ENCODE results near the gene KIAA2012.

Gene KIAA2012

GRCh38 chr2:202201220-202202160 lies 128.4 kb downstream of the KIAA2012 start:
- TF ChIP-seq SPI1 (IDR thresholded peaks at IDR 0.05; ENCODE audit: borderline replicate concordance, low read depth) (no peak), CTCF (IDR thresholded peaks at IDR 0.05; ENCODE audit: insufficient read depth, low read length) (no peak)
- H3K27ac ChIP-seq (replicated peaks), result no peak overlapping the region
- H3K4me3 ChIP-seq (replicated peaks; ENCODE audit: insufficient read depth, low read length), result no peak overlapping the region
- peak in 1 of 2 experiments; percentile 39 for DNase-seq (ENCODE audit: low read depth in 1 of 2, low spot score in 1 of 2)
- H3K27me3 ChIP-seq (ENCODE audit: insufficient read depth, poor library complexity, severe bottlenecking), result no peaks in the 10 kb centered on the region

- DNase-seq (ENCODE audit: low read depth in 1 of 2, low spot score in 1 of 2), result no peak
- Histone ChIP-seq H3K4me3 (replicated peaks; ENCODE audit: insufficient read depth, low read length) (no peak overlapping the region), H3K27me3 (ENCODE audit: insufficient read depth, poor library complexity, severe bottlenecking) (no peaks in the 10 kb centered on the region), H3K27ac (replicated peaks) (no peak overlapping the region)
- TF ChIP-seq GABPA (IDR thresholded peaks at IDR 0.05; ENCODE audit: low read depth) (no peak), POLR2AphosphoS5 (IDR thresholded peaks at IDR 0.05; ENCODE audit: low read depth) (no peak), SPI1 (IDR thresholded peaks at IDR 0.05; ENCODE audit: borderline replicate concordance, low read depth) (no peak), REST (IDR thresholded peaks at IDR 0.05; ENCODE audit: insufficient replicate concordance, low read depth) (no peak), CTCF (IDR thresholded peaks at IDR 0.05; ENCODE audit: insufficient read depth, low read length) (no peak)
These were observed 130.3 kb downstream of the KIAA2012 start for GRCh38 chr2:202203348-202203747.

GRCh38 chr2:202204855-202205254 lies 131.8 kb downstream of the KIAA2012 start:
- no peak for DNase-seq (ENCODE audit: low read depth in 1 of 2, low spot score in 1 of 2)
- Histone ChIP-seq H3K4me3 (replicated peaks; ENCODE audit: insufficient read depth, low read length) (no peak overlapping the region), H3K27me3 (ENCODE audit: insufficient read depth, poor library complexity, severe bottlenecking) (no peaks in the 10 kb centered on the region), H3K27ac (replicated peaks) (no peak overlapping the region)
- TF ChIP-seq GABPA (IDR thresholded peaks at IDR 0.05; ENCODE audit: low read depth) (no peak), SPI1 (IDR thresholded peaks at IDR 0.05; ENCODE audit: borderline replicate concordance, low read depth) (0 out of 2 replicates have a peak, but pooled peaks have one; percentile 3)

GRCh38 chr2:202208526-202208925 lies 135.5 kb downstream of the KIAA2012 start:
- DNase-seq (ENCODE audit: low read depth in 1 of 2, low spot score in 1 of 2), result no peak
- no peak overlapping the region for H3K4me3 ChIP-seq (replicated peaks; ENCODE audit: insufficient read depth, low read length)
- H3K27ac ChIP-seq (replicated peaks), result no peak overlapping the region
- no peak for TF ChIP-seq REST (IDR thresholded peaks at IDR 0.05; ENCODE audit: insufficient replicate concordance, low read depth)
- no peak for TF ChIP-seq CTCF (IDR thresholded peaks at IDR 0.05; ENCODE audit: insufficient read depth, low read length)
- no peak for TF ChIP-seq GABPA (IDR thresholded peaks at IDR 0.05; ENCODE audit: low read depth)
- no peak for TF ChIP-seq SPI1 (IDR thresholded peaks at IDR 0.05; ENCODE audit: borderline replicate concordance, low read depth)
- no peak for TF ChIP-seq POLR2AphosphoS5 (IDR thresholded peaks at IDR 0.05; ENCODE audit: low read depth)
- no peaks in the 10 kb centered on the region for H3K27me3 ChIP-seq (ENCODE audit: insufficient read depth, poor library complexity, severe bottlenecking)

Measured in HL-60 (cell line).